GM19025 (cell line): ENCODE measurements around the gene PNP.

Source experiments
- ATAC-seq: cut with Tn5 transposase; IDR thresholded peaks from one replicate; pipeline ENCODE4 v1.9.1; 2021; ENCODE audit warnings: mild to moderate bottlenecking, low read depth, moderate library complexity; ENCODE audit not compliant: unreplicated experiment

The PNP gene

GRCh38 chr14:20454516-20455354 is 14.5 kb upstream of the PNP start, which contains the start of the genes APEX1 and OSGEP:
Gene APEX1 (plus strand): TSS chr14:20455226. CDS start chr14:20455646, 420 bp downstream.
Gene OSGEP (minus strand): TSS chr14:20454812. CDS start chr14:20454683, 129 bp downstream.
- ATAC-seq: peak; percentile 83

- peak; percentile 32 for ATAC-seq
Measured at GRCh38 chr14:20455355-20456300, 13.6 kb upstream of the PNP start.

- ATAC-seq: no peak
Measured at GRCh38 chr14:20456971-20457370, 12.2 kb upstream of the PNP start.

DNA sequence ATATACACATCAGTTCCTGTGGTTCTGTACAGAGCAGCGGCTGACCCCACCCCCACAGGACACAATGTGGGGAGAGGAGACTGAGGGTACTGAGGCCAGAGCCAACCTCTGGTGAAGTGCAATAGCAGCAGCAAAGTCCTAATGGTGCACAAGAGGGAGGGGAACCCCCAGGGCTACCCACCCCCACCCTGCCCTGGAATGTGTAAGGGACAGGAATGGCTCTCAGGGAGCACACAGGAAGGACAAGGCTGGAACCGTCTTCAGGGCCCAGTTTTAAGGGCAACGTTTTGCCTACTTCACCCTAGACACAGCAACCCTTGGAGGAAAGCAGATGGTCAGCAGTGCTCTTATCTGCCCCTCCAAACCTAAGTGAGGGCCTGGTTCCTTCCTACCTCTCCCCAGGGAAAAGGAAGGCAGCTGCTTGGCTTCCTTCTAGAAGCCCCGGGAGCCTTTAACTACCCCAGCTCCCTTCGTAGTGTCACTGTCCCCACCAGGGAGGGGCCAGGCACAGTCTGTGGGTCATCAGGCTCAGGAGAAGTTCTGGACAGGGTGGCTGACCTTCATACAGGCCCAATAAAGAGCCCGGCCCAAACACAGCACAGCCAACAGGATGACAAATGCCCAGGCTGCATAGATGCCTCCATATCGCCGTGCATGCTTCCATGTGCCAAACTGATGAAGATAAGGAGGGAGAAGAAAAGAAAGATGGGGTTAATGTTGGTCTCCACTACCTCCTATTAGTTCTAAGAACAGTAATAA is 11.0 kb upstream of the PNP start:
- ATAC-seq: no peak

DNA sequence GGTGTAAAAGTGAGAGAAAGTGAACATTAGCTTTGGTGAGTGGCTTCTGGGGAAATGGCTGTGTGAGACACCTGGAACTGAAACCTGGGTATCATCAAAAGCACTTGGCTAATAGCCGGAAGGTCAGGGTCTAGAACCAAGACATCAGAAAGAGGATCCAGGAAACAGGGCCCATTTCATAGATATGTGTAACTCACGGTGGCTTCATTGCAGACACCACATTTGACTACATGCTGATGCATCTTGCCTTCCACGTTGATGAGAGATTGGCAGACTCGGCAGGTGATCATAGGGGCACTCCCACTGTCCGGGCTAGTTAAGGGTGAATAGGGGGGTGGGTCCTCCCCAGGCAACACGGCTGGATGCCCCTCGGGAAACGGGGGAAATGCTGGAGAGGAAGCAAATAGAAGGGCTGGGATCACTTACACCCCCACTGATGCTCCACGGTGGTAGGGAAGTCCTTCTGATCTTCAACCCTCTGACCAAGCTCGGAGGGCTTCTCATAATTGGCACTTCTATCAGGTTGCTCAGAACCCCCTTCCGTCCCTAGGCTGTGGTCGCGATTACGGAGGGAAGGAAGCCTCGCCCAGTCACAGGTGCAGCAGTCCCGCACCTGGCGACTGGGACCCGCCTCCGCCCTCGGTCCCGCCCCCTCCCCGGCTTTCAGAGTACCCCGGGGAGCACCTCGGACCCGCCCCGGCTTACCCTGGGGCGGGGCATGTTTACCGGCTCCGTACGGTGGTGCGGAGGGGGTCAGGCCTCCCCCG is 8.6 kb upstream of the PNP start:
- no peak for ATAC-seq

GRCh38 chr14:20461225-20462141 is 7.7 kb upstream of the PNP start, which contains the start of gene PIP4P1:
Gene PIP4P1 (minus strand): TSS chr14:20461434. CDS start chr14:20461325, 109 bp downstream.
- peak; percentile 95 for ATAC-seq

DNA sequence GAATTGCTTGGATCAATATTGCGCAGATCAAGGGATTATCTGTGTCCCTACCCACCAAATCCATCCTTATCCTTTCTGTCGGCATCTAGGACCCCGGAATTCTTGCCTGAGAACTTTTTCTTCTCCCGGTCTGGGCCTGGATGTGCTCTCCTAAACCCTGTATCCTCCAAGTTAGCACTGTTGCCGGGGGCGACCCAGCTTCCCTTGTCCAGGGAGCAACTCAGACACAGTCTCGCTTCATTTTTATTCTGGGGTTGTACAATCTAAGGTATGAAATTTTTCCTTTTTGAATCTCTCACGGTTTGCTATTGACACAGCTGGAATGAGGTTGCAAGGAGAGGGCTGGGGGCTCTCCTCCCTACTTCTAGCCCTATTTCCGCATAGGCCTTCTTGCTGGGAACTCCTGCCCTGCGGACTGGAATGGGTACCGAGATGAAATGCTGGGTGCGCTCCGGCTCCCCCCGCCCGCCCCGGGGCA is 403 bp upstream of the PNP start:
- peak; percentile 2 for ATAC-seq

- ATAC-seq: peak; percentile 38
Measured at GRCh38 chr14:20469890-20470602, 840 bp downstream of the PNP start.

- ATAC-seq: no peak
Measured at GRCh38 chr14:20470603-20470901, 1.3 kb downstream of the PNP start.

GRCh38 chr14:20472536-20473169 is 3.4 kb downstream of the PNP start:
- no peak for ATAC-seq

DNA sequence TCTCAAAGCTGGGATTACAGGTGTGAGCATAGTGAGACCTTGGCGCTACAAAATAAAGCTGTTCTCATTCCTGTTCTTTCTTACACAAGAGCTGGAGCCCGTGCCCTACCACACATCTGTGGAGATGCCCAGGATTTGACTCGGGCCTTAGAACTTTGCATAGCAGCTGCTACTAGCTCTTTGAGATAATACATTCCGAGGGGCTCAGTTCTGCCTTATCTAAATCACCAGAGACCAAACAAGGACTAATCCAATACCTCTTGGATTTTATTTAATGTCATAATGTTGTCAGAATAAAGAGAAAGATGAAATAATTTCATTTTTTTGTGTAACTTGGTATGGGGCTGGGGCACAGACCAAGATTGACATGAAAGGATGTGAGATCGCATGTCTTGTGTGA is 7.6 kb downstream of the PNP start:
- no peak for ATAC-seq

GRCh38 chr14:20477211-20477876 is 8.1 kb downstream of the PNP start:
- ATAC-seq: no peak

DNA sequence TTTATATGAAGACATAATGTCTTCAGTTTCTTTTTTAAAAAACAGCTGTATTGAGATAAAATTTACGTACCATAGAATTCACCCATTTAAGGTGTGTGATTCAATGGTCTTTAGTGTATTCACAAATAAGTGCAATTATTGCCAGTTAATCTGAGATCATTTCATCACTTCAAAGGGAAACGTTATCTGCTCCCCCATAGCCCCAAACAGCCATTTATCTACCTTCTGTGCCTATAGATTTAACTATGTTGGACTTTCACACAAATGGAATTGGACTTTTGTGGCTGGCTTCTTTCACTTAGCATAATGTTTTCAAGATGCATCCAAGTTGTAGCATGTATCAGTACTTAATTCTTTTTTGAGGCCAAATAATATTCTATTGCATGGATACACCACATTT is 9.7 kb downstream of the PNP start:
- no peak for ATAC-seq

DNA sequence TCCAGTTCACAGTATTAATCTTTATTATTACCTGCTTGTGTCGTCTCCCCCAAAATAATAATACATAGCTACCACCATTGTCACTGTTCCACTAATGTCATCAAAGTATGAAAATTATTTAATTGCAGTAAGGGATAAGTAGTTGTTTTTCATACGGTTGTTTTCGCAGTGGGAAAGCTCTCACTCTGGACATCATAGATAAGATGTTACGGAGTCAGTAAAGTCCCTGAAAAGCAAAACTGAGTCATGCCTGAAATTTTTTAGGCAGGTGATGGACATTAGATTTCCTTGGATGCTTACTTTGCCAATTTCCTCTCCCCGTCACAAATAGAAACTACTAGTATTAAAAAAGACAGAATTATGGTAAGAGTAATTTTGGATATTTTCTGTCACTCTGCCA is 13.2 kb downstream of the PNP start:
- ATAC-seq: no peak

GRCh38 chr14:20485900-20486299 is 16.7 kb downstream of the PNP start:
- no peak for ATAC-seq

DNA sequence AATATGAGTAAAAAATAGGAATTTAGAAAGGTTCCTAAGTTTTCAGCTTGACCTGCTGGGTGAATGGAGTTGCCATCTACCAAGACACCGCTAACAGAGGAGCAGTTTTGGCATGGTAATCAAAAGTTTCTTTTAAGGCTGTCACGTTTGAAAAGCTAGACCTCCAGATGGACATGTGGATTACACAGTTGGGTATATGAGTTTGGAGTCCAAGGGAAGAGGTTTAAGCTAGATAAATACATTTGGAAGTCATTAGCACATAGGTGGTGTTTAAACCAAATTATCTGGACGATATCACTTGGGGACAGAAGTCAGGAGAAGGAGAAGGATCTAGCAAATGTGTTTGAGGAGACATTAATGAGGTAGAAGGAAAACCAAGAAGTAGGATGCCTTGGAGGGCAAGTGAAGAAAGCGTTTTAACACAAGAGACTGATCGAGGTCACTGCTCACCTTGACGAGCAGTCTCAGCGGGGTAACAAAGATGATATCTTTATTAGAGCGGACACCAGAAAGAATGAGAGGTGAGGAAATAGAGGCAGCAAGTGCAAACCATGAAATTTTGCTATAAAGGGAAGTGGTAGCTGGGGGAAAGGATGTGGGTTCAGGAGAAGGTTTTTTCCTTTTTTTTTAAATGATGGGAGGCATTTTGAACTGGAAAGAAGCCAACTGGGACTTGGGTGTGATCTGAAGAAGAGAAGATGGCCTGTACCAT is 17.6 kb downstream of the PNP start:
- no peak for ATAC-seq

GRCh38 chr14:20487396-20487725 is 18.2 kb downstream of the PNP start:
- ATAC-seq: no peak
